A673 (cell line): ENCODE data around the gene BHLHE23.

Experiments
- EZH2 ChIP-seq: fragments of 200-600 bp; sonication (generic); IDR thresholded peaks from 2 replicates; pipeline ENCODE4 v1.6.1; 2017; ENCODE audit warnings: borderline replicate concordance, low read depth, mild to moderate bottlenecking, mixed read lengths, antibody characterized with exemption, low read length; ENCODE audit not compliant: poor library complexity, severe bottlenecking
- TF ChIP-seq, protein P1 (sequence below): fragments of 300-800, 200-600 bp; sonication (generic); conservative IDR thresholded peaks from 2 replicates; pipeline ENCODE4 v1.5.1; 2017; ENCODE audit warnings: low read depth, mild to moderate bottlenecking, antibody characterized with exemption, low read length, moderate library complexity, mixed read lengths

DNA sequence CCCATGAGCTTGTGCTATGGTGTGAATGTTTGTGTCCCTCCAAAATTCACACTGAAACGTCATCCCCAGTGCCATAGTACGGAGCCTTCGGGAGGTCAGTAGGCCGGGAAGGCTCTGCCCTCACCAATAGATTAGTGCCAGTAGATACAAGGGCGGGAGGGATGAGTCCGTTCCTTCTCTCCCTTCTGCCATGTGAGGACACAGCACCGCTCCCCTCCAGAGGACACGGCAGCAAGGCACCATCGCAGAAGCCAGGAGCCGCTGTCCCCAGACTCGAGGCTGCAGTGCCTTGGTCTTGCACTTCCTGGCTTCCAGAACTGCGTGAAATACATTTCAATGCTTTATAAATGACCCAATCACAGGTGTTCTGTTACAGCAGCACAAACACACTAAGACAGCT, 39.2 kb upstream of the BHLHE23 start:
- TF ChIP-seq, protein P1, sequence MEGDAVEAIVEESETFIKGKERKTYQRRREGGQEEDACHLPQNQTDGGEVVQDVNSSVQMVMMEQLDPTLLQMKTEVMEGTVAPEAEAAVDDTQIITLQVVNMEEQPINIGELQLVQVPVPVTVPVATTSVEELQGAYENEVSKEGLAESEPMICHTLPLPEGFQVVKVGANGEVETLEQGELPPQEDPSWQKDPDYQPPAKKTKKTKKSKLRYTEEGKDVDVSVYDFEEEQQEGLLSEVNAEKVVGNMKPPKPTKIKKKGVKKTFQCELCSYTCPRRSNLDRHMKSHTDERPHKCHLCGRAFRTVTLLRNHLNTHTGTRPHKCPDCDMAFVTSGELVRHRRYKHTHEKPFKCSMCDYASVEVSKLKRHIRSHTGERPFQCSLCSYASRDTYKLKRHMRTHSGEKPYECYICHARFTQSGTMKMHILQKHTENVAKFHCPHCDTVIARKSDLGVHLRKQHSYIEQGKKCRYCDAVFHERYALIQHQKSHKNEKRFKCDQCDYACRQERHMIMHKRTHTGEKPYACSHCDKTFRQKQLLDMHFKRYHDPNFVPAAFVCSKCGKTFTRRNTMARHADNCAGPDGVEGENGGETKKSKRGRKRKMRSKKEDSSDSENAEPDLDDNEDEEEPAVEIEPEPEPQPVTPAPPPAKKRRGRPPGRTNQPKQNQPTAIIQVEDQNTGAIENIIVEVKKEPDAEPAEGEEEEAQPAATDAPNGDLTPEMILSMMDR, result no peak
- no peak for TF ChIP-seq EZH2
